OCI-LY1 (cell line): ENCODE data around the gene DPM2.

Source experiments
- EZH2 ChIP-seq: fragments of 200-600 bp; sonication (generic), shearing (Covaris generic); IDR thresholded peaks from 2 replicates; pipeline ENCODE4 v1.8.0; 2017; ENCODE audit warnings: borderline replicate concordance, mixed run types, mild to moderate bottlenecking, antibody characterized with exemption, low read length, moderate library complexity, mixed read lengths
- TF ChIP-seq, protein P1 (sequence below): fragments of 200-600 bp; sonication (generic), shearing (Covaris generic); IDR thresholded peaks from 2 replicates; pipeline ENCODE4 v1.5.1; 2017; ENCODE audit warnings: mild to moderate bottlenecking, antibody characterized with exemption, low read length, moderate library complexity, mixed read lengths

DNA sequence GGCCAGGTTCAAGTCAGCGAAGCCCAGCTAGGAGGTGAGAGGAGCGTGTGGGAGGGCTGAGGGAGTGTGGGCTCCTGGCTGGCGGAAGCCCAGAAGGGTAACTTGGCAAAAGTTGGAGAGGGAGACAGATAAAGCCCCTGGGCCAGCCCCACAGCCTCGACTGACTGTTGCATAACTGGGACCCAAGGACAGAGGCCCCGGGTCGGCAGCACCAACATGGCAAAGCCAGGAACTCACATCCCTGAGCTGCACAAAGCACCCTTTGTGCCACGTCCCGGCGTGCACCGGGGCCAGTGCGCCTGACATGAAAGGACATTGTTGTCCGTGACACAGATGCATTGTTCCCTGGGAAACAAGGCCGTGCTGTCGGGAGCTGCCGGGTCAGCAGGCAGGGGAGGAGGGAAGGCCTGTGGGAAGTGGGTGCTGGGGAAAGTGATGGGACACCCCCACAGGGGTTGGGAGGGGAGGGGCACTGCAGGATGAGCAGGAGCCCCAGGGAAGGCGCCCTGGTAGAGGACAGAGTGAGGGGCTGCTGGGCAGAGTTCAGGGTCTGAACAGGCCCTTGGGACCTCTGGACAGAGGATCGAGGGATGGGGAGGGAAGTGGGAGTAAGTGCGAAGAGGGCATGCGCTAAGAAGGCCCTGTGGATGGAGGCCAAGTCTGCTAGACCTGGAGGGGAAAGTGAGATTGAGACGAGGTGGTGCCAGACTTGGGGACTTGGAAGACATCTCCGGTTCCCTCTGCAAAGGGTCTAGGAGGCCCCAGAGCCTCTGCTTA lies 13.0 kb upstream of the DPM2 start:
- TF ChIP-seq, protein P1, sequence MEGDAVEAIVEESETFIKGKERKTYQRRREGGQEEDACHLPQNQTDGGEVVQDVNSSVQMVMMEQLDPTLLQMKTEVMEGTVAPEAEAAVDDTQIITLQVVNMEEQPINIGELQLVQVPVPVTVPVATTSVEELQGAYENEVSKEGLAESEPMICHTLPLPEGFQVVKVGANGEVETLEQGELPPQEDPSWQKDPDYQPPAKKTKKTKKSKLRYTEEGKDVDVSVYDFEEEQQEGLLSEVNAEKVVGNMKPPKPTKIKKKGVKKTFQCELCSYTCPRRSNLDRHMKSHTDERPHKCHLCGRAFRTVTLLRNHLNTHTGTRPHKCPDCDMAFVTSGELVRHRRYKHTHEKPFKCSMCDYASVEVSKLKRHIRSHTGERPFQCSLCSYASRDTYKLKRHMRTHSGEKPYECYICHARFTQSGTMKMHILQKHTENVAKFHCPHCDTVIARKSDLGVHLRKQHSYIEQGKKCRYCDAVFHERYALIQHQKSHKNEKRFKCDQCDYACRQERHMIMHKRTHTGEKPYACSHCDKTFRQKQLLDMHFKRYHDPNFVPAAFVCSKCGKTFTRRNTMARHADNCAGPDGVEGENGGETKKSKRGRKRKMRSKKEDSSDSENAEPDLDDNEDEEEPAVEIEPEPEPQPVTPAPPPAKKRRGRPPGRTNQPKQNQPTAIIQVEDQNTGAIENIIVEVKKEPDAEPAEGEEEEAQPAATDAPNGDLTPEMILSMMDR: no peak
- no peak for TF ChIP-seq EZH2
